HCT116 (cell line): ENCODE measurements around the gene LIG4. TPM values are rescaled to one million over a fixed set of nuclear protein-coding genes. Genes with fewer than 3 reads are reported as not detected.

ENCODE experiments used
- ATAC-seq: fragments of 200-7000 bp; cut with Tn5 transposase; 2 replicates; pipeline ENCODE4 v1.9.1; 2020; ENCODE audit warnings: mild to moderate bottlenecking, moderate library complexity
- BruUV-seq: library from RNA; stranded (reverse); fragments of 400-500 nt; replicated peaks from 2 replicates; lab custom pipeline; 2021; lab: Mats Ljungman, UMichigan
- CTCF ChIA-PET: fragments of 300-600 bp; sonication (Branson Sonifier 250); formaldehyde crosslinking; loops from one replicate; lab custom pipeline; 2021; ENCODE audit warnings: antibody characterized with exemption; lab: Charles Lee
- POLR2A ChIA-PET: fragments of 300-600, 350-600 bp; sonication (Branson Sonifier 250); formaldehyde crosslinking; loops from one replicate; lab custom pipeline; 2021; ENCODE audit warnings: antibody characterized with exemption; lab: Charles Lee
- RAD21 ChIA-PET, 2 experiments: fragments of 300-600 bp; sonication (Branson Sonifier 250); formaldehyde crosslinking; loops; one replicate each; lab custom pipeline; 2023; ENCODE audit warnings: low total read pairs in 2 of 2; ENCODE audit not compliant: uncharacterized antibody in 2 of 2, unreplicated experiment in 2 of 2, low non-redundant PET in 1 of 2; lab: Charles Lee
- DNase-seq: peaks from one replicate; pipeline ENCODE4 v3.0.0-alpha.2; 2010; ENCODE audit warnings: low read depth, low spot score
- H2AFZ ChIP-seq: fragments of 200-600 bp; shearing (Covaris generic), sonication (generic); 2 replicates; pipeline ENCODE4 v1.6.1; 2017; ENCODE audit warnings: low read depth, mixed run types, mixed read lengths, antibody characterized with exemption, low read length; ENCODE audit not compliant: poor library complexity, severe bottlenecking
- H3K27ac ChIP-seq: 2 replicates; pipeline ENCODE4 v1.5.1; 2012; ENCODE audit warnings: low read depth, low read length
- H3K27me3 ChIP-seq: fragments of 200-600 bp; sonication (generic); 2 replicates; pipeline ENCODE4 v1.6.1; 2016; ENCODE audit warnings: mixed run types, low read length, mixed read lengths; ENCODE audit not compliant: insufficient read depth
- H3K36me3 ChIP-seq, 2 experiments: fragments of 200-500 bp in 1 of 2; fragments of 200-600 bp in 1 of 2; sonication (Bioruptor generic) in 1 of 2; sonication (generic) in 1 of 2; 2 replicates each; pipeline versions ENCODE4 v1.5.1 to v1.6.1; 2014 to 2016; ENCODE audit warnings: low read length in 2 of 2, inconsistent platforms in 1 of 2, mixed read lengths in 1 of 2, mixed run types in 1 of 2; ENCODE audit not compliant: insufficient read depth in 2 of 2, control insufficient read depth in 1 of 2
- H3K4me1 ChIP-seq, 2 experiments: fragments of 200-600 bp in 1 of 2; sonication (generic) in 1 of 2; 2 replicates each; pipeline versions ENCODE4 v1.5.1 to v1.6.1; 2012 to 2017; ENCODE audit warnings: low read length in 2 of 2, inconsistent platforms in 1 of 2, mild to moderate bottlenecking in 1 of 2, mixed read lengths in 1 of 2, mixed run types in 1 of 2, moderate library complexity in 1 of 2; ENCODE audit not compliant: insufficient read depth in 2 of 2, control insufficient read depth in 1 of 2
- H3K4me2 ChIP-seq: fragments of 200-600 bp; sonication (generic); 2 replicates; pipeline ENCODE4 v1.6.1; 2017; ENCODE audit warnings: mixed run types, low read length, mixed read lengths
- H3K4me3 ChIP-seq, 2 experiments: fragments of 200-600 bp in 1 of 2; sonication (generic) in 1 of 2; replicated peaks in 1 of 2; 2 replicates each; pipeline ENCODE4 v1.5.1; 2011 to 2016; ENCODE audit warnings: low read length in 2 of 2, control low read depth in 1 of 2, low read depth in 1 of 2, mild to moderate bottlenecking in 1 of 2, mixed read lengths in 1 of 2, mixed run types in 1 of 2
- H3K79me2 ChIP-seq: fragments of 200-600 bp; sonication (generic); 2 replicates; pipeline ENCODE4 v1.6.1; 2017; ENCODE audit warnings: mild to moderate bottlenecking, mixed run types, low read length, moderate library complexity, mixed read lengths; ENCODE audit not compliant: insufficient read depth
- H3K9ac ChIP-seq: fragments of 200-600 bp; sonication (generic); 2 replicates; pipeline ENCODE4 v1.6.1; 2016; ENCODE audit warnings: low read length, mixed read lengths
- H3K9me2 ChIP-seq: fragments of 200-600 bp; sonication (generic), shearing (Covaris generic); 2 replicates; pipeline ENCODE4 v1.6.1; 2017; ENCODE audit warnings: mixed run types, mild to moderate bottlenecking, moderate library complexity; ENCODE audit not compliant: insufficient read depth
- H3K9me3 ChIP-seq, 2 experiments: fragments of 200-500 bp in 1 of 2; fragments of 200-600 bp in 1 of 2; sonication (Bioruptor generic) in 1 of 2; sonication (generic) in 1 of 2; 2 replicates each; pipeline ENCODE4 v1.6.1; 2014 to 2017; ENCODE audit warnings: low read length in 2 of 2, mixed read lengths in 2 of 2, inconsistent platforms in 1 of 2, low read depth in 1 of 2, mild to moderate bottlenecking in 1 of 2, mixed run types in 1 of 2, moderate library complexity in 1 of 2; ENCODE audit not compliant: control insufficient read depth in 1 of 2, insufficient read depth in 1 of 2
- H4K20me1 ChIP-seq: fragments of 200-600 bp; sonication (generic), shearing (Covaris generic); 2 replicates; pipeline ENCODE4 v1.6.1; 2017; ENCODE audit warnings: mixed run types, mild to moderate bottlenecking, moderate library complexity; ENCODE audit not compliant: insufficient read depth
- CBX3 ChIP-seq: IDR thresholded peaks from 2 replicates; pipeline ENCODE4 v1.6.1; 2012; ENCODE audit warnings: low read depth
- CEBPB ChIP-seq: IDR thresholded peaks from 2 replicates; pipeline ENCODE4 v1.6.1; 2012; ENCODE audit warnings: low read depth
- ELF1 ChIP-seq: IDR thresholded peaks from 2 replicates; pipeline ENCODE4 v1.6.1; 2012; ENCODE audit warnings: low read depth, borderline replicate concordance
- EZH2 ChIP-seq: fragments of 200-600 bp; sonication (generic); IDR thresholded peaks from 2 replicates; pipeline ENCODE4 v1.6.1; 2017; ENCODE audit warnings: antibody characterized with exemption, mixed run types
- EZH2phosphoT487 ChIP-seq: fragments of 200-600 bp; IDR thresholded peaks from 2 replicates; pipeline ENCODE4 v1.6.1; 2018; ENCODE audit warnings: antibody characterized with exemption, borderline replicate concordance
- FOSL1 ChIP-seq: IDR thresholded peaks from 2 replicates; pipeline ENCODE4 v1.6.1; 2012; ENCODE audit warnings: low read depth
- JUND ChIP-seq: IDR thresholded peaks from 2 replicates; pipeline ENCODE4 v1.6.1; 2012
- POLR2A ChIP-seq: IDR thresholded peaks from 2 replicates; pipeline ENCODE4 v1.7.0; 2011; ENCODE audit warnings: borderline replicate concordance; ENCODE audit not compliant: insufficient read depth, insufficient read length; ENCODE audit errors: extremely low read depth
- POLR2AphosphoS5 ChIP-seq: IDR thresholded peaks from 2 replicates; pipeline ENCODE4 v1.6.1; 2011; ENCODE audit warnings: mild to moderate bottlenecking, low read depth, low read length, moderate library complexity
- RAD21 ChIP-seq: IDR thresholded peaks from 2 replicates; pipeline ENCODE4 v1.6.1; 2012; ENCODE audit warnings: low read depth, mild to moderate bottlenecking
- SIN3A ChIP-seq: IDR thresholded peaks from 2 replicates; pipeline ENCODE4 v1.6.1; 2012; ENCODE audit warnings: low read depth
- SP1 ChIP-seq: IDR thresholded peaks from 2 replicates; pipeline ENCODE4 v1.6.1; 2012; ENCODE audit warnings: low read depth
- YY1 ChIP-seq: IDR thresholded peaks from 2 replicates; pipeline ENCODE4 v1.6.1; 2011; ENCODE audit warnings: low read length, low read depth, moderate library complexity, mild to moderate bottlenecking; ENCODE audit not compliant: insufficient replicate concordance; ENCODE audit errors: extremely low read depth
- ZFX ChIP-seq: fragments of 450-650 bp; IDR thresholded peaks from 2 replicates; pipeline ENCODE4 v1.6.1; 2017
- ZNF274 ChIP-seq: fragments of 200-500 bp; sonication (Bioruptor generic); IDR thresholded peaks from 2 replicates; pipeline ENCODE4 v1.6.1; 2014; ENCODE audit warnings: mild to moderate bottlenecking, low read depth, low read length, inconsistent platforms
- intact Hi-C: fragments of 100-400 bp; cut with micrococcal nuclease; formaldehyde crosslinking; loops from 2 replicates; pipeline ENCODE4 v1.10.0; 2022
- total RNA-seq: library from RNA; stranded (reverse); gene quantifications from one replicate; pipeline ENCODE4 v1.2.1, GENCODE V29; 2021; ENCODE audit not compliant: unreplicated experiment
- TF ChIP-seq, protein P1 (sequence below): IDR thresholded peaks from 2 replicates; pipeline ENCODE4 v1.6.1; 2012; ENCODE audit warnings: low read depth
- TF ChIP-seq, protein P2 (sequence below): IDR thresholded peaks from 2 replicates; pipeline ENCODE4 v1.6.1; 2012
- TF ChIP-seq, protein P3 (sequence below): IDR thresholded peaks from 2 replicates; pipeline ENCODE4 v1.6.1; 2012
- TF ChIP-seq, protein P4 (sequence below), 3 experiments: fragments of 200-600 bp in 1 of 3; sonication (generic) in 1 of 3; IDR thresholded peaks in 2 of 3; conservative IDR thresholded peaks in 1 of 3; 2 replicates each; pipeline ENCODE4 v1.5.1; 2012 to 2017; ENCODE audit warnings: low read depth in 2 of 3, low read length in 2 of 3, antibody characterized with exemption in 1 of 3, borderline replicate concordance in 1 of 3, control low read depth in 1 of 3, mild to moderate bottlenecking in 1 of 3, mixed read lengths in 1 of 3, mixed run types in 1 of 3, moderate library complexity in 1 of 3; ENCODE audit not compliant: insufficient read depth in 1 of 3

LIG4 gene
- total RNA-seq, 1 experiment from 2014 or later: 7.4 TPM

DNA sequence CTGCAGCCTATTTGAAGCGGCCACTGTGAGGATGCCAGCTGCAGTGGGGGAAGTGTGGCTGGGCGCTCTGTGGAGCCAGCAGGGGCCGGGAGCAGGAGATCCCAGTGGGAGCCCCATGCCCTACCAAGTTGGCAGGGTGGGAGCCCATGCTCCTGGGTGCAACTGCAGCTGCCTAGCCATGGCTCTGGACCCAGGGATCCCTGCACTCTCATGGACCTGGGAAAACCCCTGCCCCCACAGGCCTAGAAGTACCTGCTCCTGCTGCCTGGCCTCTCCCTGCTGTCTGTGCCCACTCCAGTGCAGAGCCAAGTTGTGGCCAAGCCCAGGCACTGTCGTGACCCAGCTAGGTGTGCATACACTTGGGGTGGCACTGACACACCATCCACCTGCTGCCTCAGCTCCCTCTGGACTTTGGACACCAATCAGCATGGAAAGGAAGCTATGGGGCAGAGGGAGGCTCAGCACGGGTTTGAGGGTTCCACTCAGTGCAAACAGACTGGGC, 20.9 kb downstream of the LIG4 start:
- TF ChIP-seq, protein P1, sequence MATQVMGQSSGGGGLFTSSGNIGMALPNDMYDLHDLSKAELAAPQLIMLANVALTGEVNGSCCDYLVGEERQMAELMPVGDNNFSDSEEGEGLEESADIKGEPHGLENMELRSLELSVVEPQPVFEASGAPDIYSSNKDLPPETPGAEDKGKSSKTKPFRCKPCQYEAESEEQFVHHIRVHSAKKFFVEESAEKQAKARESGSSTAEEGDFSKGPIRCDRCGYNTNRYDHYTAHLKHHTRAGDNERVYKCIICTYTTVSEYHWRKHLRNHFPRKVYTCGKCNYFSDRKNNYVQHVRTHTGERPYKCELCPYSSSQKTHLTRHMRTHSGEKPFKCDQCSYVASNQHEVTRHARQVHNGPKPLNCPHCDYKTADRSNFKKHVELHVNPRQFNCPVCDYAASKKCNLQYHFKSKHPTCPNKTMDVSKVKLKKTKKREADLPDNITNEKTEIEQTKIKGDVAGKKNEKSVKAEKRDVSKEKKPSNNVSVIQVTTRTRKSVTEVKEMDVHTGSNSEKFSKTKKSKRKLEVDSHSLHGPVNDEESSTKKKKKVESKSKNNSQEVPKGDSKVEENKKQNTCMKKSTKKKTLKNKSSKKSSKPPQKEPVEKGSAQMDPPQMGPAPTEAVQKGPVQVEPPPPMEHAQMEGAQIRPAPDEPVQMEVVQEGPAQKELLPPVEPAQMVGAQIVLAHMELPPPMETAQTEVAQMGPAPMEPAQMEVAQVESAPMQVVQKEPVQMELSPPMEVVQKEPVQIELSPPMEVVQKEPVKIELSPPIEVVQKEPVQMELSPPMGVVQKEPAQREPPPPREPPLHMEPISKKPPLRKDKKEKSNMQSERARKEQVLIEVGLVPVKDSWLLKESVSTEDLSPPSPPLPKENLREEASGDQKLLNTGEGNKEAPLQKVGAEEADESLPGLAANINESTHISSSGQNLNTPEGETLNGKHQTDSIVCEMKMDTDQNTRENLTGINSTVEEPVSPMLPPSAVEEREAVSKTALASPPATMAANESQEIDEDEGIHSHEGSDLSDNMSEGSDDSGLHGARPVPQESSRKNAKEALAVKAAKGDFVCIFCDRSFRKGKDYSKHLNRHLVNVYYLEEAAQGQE: no peak
- no peak for TF ChIP-seq EZH2phosphoT487
- TF ChIP-seq SIN3A: no peak
- no peak for TF ChIP-seq ZFX
- TF ChIP-seq JUND: no peak
- no peak for TF ChIP-seq CBX3
- TF ChIP-seq, protein P2, sequence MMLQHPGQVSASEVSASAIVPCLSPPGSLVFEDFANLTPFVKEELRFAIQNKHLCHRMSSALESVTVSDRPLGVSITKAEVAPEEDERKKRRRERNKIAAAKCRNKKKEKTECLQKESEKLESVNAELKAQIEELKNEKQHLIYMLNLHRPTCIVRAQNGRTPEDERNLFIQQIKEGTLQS: no peak
- no peak for TF ChIP-seq YY1
- TF ChIP-seq SP1: no peak
- no peak for TF ChIP-seq EZH2
- TF ChIP-seq ZNF274: no peak
- TF ChIP-seq, protein P3, sequence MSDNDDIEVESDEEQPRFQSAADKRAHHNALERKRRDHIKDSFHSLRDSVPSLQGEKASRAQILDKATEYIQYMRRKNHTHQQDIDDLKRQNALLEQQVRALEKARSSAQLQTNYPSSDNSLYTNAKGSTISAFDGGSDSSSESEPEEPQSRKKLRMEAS: no peak
- TF ChIP-seq POLR2A: no peak
- TF ChIP-seq FOSL1: no peak
- TF ChIP-seq CEBPB: no peak
- no peak for TF ChIP-seq RAD21
- TF ChIP-seq ELF1: no peak
- TF ChIP-seq POLR2AphosphoS5: no peak
- TF ChIP-seq, protein P4, sequence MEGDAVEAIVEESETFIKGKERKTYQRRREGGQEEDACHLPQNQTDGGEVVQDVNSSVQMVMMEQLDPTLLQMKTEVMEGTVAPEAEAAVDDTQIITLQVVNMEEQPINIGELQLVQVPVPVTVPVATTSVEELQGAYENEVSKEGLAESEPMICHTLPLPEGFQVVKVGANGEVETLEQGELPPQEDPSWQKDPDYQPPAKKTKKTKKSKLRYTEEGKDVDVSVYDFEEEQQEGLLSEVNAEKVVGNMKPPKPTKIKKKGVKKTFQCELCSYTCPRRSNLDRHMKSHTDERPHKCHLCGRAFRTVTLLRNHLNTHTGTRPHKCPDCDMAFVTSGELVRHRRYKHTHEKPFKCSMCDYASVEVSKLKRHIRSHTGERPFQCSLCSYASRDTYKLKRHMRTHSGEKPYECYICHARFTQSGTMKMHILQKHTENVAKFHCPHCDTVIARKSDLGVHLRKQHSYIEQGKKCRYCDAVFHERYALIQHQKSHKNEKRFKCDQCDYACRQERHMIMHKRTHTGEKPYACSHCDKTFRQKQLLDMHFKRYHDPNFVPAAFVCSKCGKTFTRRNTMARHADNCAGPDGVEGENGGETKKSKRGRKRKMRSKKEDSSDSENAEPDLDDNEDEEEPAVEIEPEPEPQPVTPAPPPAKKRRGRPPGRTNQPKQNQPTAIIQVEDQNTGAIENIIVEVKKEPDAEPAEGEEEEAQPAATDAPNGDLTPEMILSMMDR (IDR thresholded peaks at IDR 0.05 in 2 of 3, conservative IDR thresholded peaks at IDR 0.05 in 1 of 3; ENCODE audit: borderline replicate concordance in 1 of 3, insufficient read depth in 1 of 3, low read depth in 2 of 3, low read length in 2 of 3): no peak
- ChIA-PET POLR2A (no interaction called here), CTCF (no interaction called here), RAD21 (no interaction called here)
- no peak for ATAC-seq
- BruUV-seq: no TSS peak
- no peaks in the 10 kb centered on the region for H3K9me2 ChIP-seq
- H3K79me2 ChIP-seq: no peaks in the 10 kb centered on the region
- no peak for DNase-seq
- no peaks in the 10 kb centered on the region for H3K4me1 ChIP-seq
- intact Hi-C loops: no loop called here
- H3K9me3 ChIP-seq: no peaks in the 10 kb centered on the region
- H3K4me2 ChIP-seq: no peak overlapping the region
- no peaks in the 10 kb centered on the region for H3K36me3 ChIP-seq
- no peak overlapping the region for H3K4me3 ChIP-seq
- H3K9ac ChIP-seq: no peak overlapping the region
- H3K27ac ChIP-seq: no peak overlapping the region
- H4K20me1 ChIP-seq: no peaks in the 10 kb centered on the region
- H2AFZ ChIP-seq: no peak overlapping the region
- no peaks in the 10 kb centered on the region; the same call in 1 of the 2 replicates for H3K27me3 ChIP-seq
